WERI-Rb-1 (cell line): ENCODE measurements around the gene PROB1.

Source experiments
- DNase-seq: peaks from one replicate; pipeline ENCODE4 v3.0.0-alpha.2; 2020
- H3K27ac ChIP-seq: fragments of 250-450 bp; sonication (Bioruptor Pico); 2 replicates; pipeline ENCODE4 v1.5.1; 2020; ENCODE audit warnings: mild to moderate bottlenecking, moderate library complexity
- H3K27me3 ChIP-seq: fragments of 250-450 bp; sonication (Bioruptor Pico); 2 replicates; pipeline ENCODE4 v1.5.1; 2021; ENCODE audit warnings: mild to moderate bottlenecking, low read depth, moderate library complexity; ENCODE audit not compliant: insufficient read depth, severe bottlenecking
- H3K36me3 ChIP-seq: fragments of 250-450 bp; sonication (Bioruptor Pico); 2 replicates; pipeline ENCODE4 v1.5.1; 2020; ENCODE audit warnings: mild to moderate bottlenecking, moderate library complexity
- H3K4me3 ChIP-seq: 2 replicates; pipeline ENCODE4 v1.5.1; 2011; ENCODE audit warnings: low read depth, mild to moderate bottlenecking, control low read depth, low read length
- H3K9me3 ChIP-seq: fragments of 250-450 bp; sonication (Bioruptor Pico); 2 replicates; pipeline ENCODE4 v1.5.1; 2021; ENCODE audit warnings: mild to moderate bottlenecking, moderate library complexity; ENCODE audit not compliant: severe bottlenecking
- TF ChIP-seq, protein P1 (sequence below): IDR thresholded peaks from 2 replicates; pipeline ENCODE4 v1.5.1; 2011; ENCODE audit warnings: low read depth, mild to moderate bottlenecking, control low read depth, inconsistent platforms, low read length

The PROB1 gene

DNA sequence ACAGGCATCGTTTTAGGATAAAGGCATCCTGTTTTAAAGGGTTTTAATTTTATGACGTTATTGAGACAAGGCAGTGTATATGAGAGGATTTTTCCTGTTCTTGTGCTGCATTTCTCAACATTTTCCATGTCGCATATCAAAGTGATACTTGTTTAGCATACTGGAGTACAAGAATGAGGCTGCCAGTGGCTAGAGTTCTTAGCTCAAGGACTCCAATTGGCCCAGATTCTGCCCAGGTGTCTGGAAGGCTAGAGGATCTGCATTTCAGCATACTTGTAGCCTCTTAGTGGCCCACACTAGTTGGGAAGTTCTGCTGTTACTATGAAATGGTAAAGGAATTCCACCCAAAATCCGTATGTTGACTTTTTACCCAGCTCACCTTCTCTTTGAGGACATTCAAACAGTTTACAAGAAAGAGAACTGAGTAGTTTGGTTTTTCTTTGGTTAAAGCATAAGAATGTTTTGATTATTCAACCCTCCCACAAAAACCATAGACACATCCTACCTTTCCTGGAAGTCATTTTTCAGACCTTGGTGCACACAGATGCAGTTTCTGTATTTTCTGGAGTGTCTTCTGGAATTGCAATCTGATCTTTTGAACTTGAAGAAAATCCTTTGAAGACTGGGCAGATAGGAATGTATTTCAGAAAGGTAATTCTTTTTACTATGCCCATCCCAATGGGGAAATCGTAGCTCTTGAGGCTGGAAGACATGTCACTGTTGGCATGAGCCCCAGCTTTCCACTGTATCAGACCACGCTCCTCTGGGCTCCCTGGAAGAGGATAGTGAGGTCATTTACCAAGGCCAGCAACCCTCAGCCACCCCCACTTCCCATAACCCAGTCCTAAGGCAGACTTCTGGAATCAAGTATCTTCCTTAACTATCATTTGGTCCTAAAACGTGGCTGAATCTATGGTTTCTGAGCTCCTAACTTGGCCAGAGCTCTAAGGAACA lies 23.1 kb downstream of the PROB1 start:
- TF ChIP-seq, protein P1, sequence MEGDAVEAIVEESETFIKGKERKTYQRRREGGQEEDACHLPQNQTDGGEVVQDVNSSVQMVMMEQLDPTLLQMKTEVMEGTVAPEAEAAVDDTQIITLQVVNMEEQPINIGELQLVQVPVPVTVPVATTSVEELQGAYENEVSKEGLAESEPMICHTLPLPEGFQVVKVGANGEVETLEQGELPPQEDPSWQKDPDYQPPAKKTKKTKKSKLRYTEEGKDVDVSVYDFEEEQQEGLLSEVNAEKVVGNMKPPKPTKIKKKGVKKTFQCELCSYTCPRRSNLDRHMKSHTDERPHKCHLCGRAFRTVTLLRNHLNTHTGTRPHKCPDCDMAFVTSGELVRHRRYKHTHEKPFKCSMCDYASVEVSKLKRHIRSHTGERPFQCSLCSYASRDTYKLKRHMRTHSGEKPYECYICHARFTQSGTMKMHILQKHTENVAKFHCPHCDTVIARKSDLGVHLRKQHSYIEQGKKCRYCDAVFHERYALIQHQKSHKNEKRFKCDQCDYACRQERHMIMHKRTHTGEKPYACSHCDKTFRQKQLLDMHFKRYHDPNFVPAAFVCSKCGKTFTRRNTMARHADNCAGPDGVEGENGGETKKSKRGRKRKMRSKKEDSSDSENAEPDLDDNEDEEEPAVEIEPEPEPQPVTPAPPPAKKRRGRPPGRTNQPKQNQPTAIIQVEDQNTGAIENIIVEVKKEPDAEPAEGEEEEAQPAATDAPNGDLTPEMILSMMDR: no peak
- Histone ChIP-seq H3K27ac (no peak overlapping the region), H3K36me3 (peaks cover 50% of the 10 kb centered on the region), H3K4me3 (no peak overlapping the region), H3K27me3 (no peaks in the 10 kb centered on the region), H3K9me3 (no peaks in the 10 kb centered on the region)
- no peak for DNase-seq

DNA sequence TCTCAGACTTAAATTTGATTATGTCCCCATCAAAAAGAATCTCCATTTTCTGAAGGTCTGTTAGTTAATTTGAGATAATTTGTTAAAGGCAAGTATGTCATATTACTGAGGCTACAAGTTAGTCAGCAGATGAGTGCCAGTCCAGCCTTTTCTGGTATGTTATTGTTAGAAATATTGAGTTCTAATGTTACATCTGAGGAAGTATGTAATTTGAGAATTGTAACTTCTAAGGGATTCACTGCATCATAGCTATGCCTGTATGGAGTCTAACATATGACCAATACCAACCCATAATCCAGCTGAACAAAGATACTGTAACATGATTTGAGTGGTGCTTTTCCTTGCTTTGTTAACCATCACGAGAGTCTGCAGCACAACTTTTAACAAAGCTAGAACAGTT lies 25.7 kb downstream of the PROB1 start:
- H3K27ac ChIP-seq: no peak overlapping the region
- DNase-seq: no peak
- no peaks in the 10 kb centered on the region for H3K9me3 ChIP-seq
- TF ChIP-seq, protein P1: no peak
- no peak overlapping the region for H3K4me3 ChIP-seq
- H3K27me3 ChIP-seq: no peaks in the 10 kb centered on the region
- peaks cover 74% of the 10 kb centered on the region for H3K36me3 ChIP-seq

DNA sequence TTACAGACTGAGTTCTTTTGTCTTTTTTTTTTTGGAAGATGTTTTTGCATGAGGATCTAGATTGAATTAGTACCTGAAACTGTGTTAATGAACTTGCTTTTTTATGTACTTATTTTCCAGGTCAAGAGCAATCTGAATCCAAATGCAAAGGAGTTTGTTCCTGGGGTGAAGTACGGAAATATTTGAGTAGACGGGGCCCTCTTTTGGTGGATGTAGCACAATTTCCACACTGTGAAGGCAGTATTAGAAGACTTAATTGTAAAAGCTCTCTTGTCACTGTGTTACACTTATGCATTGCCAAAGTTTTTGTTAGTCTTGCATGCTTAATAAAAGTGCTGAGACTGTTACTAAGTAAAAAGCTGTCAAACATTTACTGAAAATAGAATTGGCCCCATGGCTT lies 26.3 kb downstream of the PROB1 start:
- Histone ChIP-seq H3K36me3 (peaks cover 80% of the 10 kb centered on the region), H3K9me3 (no peaks in the 10 kb centered on the region), H3K27me3 (no peaks in the 10 kb centered on the region), H3K4me3 (no peak overlapping the region), H3K27ac (no peak overlapping the region)
- no peak for DNase-seq
- TF ChIP-seq, protein P1: no peak

DNA sequence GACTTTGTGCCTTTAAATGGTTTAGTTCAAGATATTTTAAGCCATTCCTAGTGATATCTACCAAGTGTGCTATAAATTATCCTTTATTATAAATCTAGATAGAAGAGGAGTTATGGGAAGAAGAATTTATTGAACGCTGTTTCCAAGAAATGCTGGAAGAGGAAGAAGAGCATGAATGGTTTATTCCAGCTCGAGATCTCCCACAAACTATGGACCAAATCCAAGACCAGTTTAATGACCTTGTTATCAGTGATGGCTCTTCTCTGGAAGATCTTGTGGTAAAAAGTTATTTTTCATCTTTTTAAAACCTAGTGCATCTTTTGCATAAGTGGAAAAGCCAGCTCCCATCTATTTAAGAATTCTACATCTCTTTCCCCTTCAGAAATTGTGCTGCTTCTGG lies 30.4 kb downstream of the PROB1 start:
- H3K36me3 ChIP-seq: peaks cover 66% of the 10 kb centered on the region
- no peaks in the 10 kb centered on the region for H3K9me3 ChIP-seq
- H3K4me3 ChIP-seq: no peak overlapping the region
- TF ChIP-seq, protein P1: no peak
- DNase-seq: no peak
- no peak overlapping the region for H3K27ac ChIP-seq
- no peaks in the 10 kb centered on the region for H3K27me3 ChIP-seq

DNA sequence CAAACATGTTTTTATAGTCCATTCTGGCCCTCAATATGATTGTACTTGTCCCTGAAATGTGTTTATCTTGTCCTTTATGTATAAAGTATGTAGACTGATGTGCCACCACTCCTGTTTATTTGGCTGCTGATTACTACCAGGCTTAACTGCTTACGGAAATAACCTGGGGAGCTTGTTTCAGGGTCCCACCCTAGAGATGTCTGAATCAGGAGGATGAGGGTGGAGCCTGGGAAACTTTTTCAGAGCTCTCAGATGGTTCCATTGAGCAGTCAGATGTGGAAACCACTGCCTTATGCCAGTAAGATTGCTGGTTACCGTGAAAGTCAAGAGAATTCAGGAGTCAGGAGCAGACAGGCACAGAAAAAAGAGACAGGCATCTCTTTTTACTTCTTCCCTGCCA lies 31.0 kb downstream of the PROB1 start:
- no peaks in the 10 kb centered on the region for H3K27me3 ChIP-seq
- peaks cover 61% of the 10 kb centered on the region for H3K36me3 ChIP-seq
- H3K9me3 ChIP-seq: no peaks in the 10 kb centered on the region
- DNase-seq: no peak
- TF ChIP-seq, protein P1: no peak
- no peak overlapping the region for H3K4me3 ChIP-seq
- H3K27ac ChIP-seq: no peak overlapping the region
